ENCODE measurements around the gene EPHA6. TPM values are rescaled to one million over a fixed set of nuclear protein-coding genes. Genes with fewer than 3 reads are reported as not detected.

The EPHA6 gene
- total RNA-seq, 1 donor from 2014 or later: not detected

GRCh38 chr3:96843505-96844203 lies 29.3 kb downstream of the EPHA6 start:
- no peak overlapping the region for H3K4me3 ChIP-seq (ENCODE audit: low read depth, low read length)
- no peak for DNase-seq (ENCODE audit: low read depth)
- no peaks in the 10 kb centered on the region for H3K27me3 ChIP-seq (ENCODE audit: control insufficient read depth, insufficient read depth, low read length)
- TF ChIP-seq, protein P1, sequence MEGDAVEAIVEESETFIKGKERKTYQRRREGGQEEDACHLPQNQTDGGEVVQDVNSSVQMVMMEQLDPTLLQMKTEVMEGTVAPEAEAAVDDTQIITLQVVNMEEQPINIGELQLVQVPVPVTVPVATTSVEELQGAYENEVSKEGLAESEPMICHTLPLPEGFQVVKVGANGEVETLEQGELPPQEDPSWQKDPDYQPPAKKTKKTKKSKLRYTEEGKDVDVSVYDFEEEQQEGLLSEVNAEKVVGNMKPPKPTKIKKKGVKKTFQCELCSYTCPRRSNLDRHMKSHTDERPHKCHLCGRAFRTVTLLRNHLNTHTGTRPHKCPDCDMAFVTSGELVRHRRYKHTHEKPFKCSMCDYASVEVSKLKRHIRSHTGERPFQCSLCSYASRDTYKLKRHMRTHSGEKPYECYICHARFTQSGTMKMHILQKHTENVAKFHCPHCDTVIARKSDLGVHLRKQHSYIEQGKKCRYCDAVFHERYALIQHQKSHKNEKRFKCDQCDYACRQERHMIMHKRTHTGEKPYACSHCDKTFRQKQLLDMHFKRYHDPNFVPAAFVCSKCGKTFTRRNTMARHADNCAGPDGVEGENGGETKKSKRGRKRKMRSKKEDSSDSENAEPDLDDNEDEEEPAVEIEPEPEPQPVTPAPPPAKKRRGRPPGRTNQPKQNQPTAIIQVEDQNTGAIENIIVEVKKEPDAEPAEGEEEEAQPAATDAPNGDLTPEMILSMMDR (IDR thresholded peaks at IDR 0.05; ENCODE audit: insufficient read depth, low read length, poor library complexity, severe bottlenecking): no peak
- H3K36me3 ChIP-seq (ENCODE audit: control insufficient read depth, insufficient read depth, low read length): no peaks in the 10 kb centered on the region

DNA sequence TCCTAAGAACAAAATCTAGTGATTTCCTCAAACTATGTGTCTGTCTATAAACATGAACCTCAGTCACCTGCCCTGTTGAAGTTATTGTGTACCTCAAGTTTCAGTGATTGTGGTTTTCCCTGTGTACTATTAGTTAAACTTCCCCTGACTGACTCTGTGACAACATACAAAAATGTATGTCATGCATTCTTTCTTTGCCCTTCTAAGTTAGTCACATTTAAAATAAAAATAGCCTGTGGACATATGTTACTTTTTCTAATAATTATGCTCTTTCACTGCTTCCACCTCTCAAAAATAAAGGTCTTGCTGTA lies 29.8 kb downstream of the EPHA6 start:
- Histone ChIP-seq H3K27me3 (ENCODE audit: control insufficient read depth, insufficient read depth, low read length) (no peaks in the 10 kb centered on the region), H3K4me3 (ENCODE audit: low read depth, low read length) (no peak overlapping the region)
- no peak for DNase-seq (ENCODE audit: low read depth)

DNA sequence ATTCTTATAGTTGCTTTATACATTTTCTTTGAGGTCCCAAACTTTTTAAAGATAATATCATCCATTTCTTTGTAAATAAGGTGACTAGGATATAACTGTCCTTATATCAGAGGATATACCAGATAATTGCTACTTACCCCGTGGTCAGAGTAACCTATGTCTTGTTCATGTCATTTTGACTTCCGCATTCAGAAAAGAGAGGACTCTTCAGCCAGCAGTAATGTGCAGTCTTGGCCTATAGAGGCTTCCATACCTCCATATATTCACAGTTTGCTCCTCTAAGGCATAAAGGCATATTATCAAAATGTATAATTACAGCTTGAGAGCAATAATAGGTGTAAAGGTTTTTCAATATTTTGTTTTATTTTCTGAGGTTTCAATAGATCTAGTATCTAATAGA lies 38.5 kb downstream of the EPHA6 start:
- no peak for DNase-seq (ENCODE audit: low read depth)
- Histone ChIP-seq H3K4me3 (ENCODE audit: low read depth, low read length) (no peak overlapping the region), H3K36me3 (ENCODE audit: control insufficient read depth, insufficient read depth, low read length) (no peaks in the 10 kb centered on the region), H3K27me3 (ENCODE audit: control insufficient read depth, insufficient read depth, low read length) (no peaks in the 10 kb centered on the region)
- TF ChIP-seq, protein P1 (IDR thresholded peaks at IDR 0.05; ENCODE audit: insufficient read depth, low read length, poor library complexity, severe bottlenecking): no peak

More for the DNA sequence above, 29.8 kb downstream of the EPHA6 start:
- no peaks in the 10 kb centered on the region for H3K36me3 ChIP-seq (ENCODE audit: control insufficient read depth, insufficient read depth, low read length)
- TF ChIP-seq, protein P1 (IDR thresholded peaks at IDR 0.05; ENCODE audit: insufficient read depth, low read length, poor library complexity, severe bottlenecking): no peak

- TF ChIP-seq, protein P1 (IDR thresholded peaks at IDR 0.05; ENCODE audit: insufficient read depth, low read length, poor library complexity, severe bottlenecking): no peak
- H3K4me3 ChIP-seq (ENCODE audit: low read depth, low read length): no peak overlapping the region
- H3K27me3 ChIP-seq (ENCODE audit: control insufficient read depth, insufficient read depth, low read length): no peaks in the 10 kb centered on the region
- no peaks in the 10 kb centered on the region for H3K36me3 ChIP-seq (ENCODE audit: control insufficient read depth, insufficient read depth, low read length)
- no peak for DNase-seq (ENCODE audit: low read depth)
Observed at GRCh38 chr3:96860882-96861281, 46.5 kb downstream of the EPHA6 start.

GRCh38 chr3:96863129-96863740 lies 48.8 kb downstream of the EPHA6 start:
- TF ChIP-seq, protein P1 (IDR thresholded peaks at IDR 0.05; ENCODE audit: insufficient read depth, low read length, poor library complexity, severe bottlenecking): peak; percentile 89

GRCh38 chr3:96865605-96866004 lies 51.2 kb downstream of the EPHA6 start:
- no peak overlapping the region for H3K4me3 ChIP-seq (ENCODE audit: low read depth, low read length)
- H3K27me3 ChIP-seq (ENCODE audit: control insufficient read depth, insufficient read depth, low read length): no peaks in the 10 kb centered on the region
- no peak for DNase-seq (ENCODE audit: low read depth)
- H3K36me3 ChIP-seq (ENCODE audit: control insufficient read depth, insufficient read depth, low read length): no peaks in the 10 kb centered on the region
- TF ChIP-seq, protein P1 (IDR thresholded peaks at IDR 0.05; ENCODE audit: insufficient read depth, low read length, poor library complexity, severe bottlenecking): no peak

More at GRCh38 chr3:96863129-96863740, 48.8 kb downstream of the EPHA6 start:
- H3K4me3 ChIP-seq (ENCODE audit: low read depth, low read length): no peak overlapping the region
- no peaks in the 10 kb centered on the region for H3K27me3 ChIP-seq (ENCODE audit: control insufficient read depth, insufficient read depth, low read length)
- DNase-seq (ENCODE audit: low read depth): peak; percentile 9
- H3K36me3 ChIP-seq (ENCODE audit: control insufficient read depth, insufficient read depth, low read length): no peaks in the 10 kb centered on the region
